ENCODE measurements around the gene NCBP2.

Gene NCBP2

GRCh38 chr3:196941729-196942225 is 551 bp downstream of the NCBP2 start:
- DNase-seq (ENCODE audit: low read depth in 2 of 2): peak; percentile 7 to 28

- DNase-seq (ENCODE audit: low read depth in 2 of 2): no peak
Observed at GRCh38 chr3:196938576-196938975, 3.8 kb downstream of the NCBP2 start.

- no peak for DNase-seq (ENCODE audit: low read depth in 2 of 2)
Observed at GRCh38 chr3:196938124-196938523, 4.2 kb downstream of the NCBP2 start.

- DNase-seq (ENCODE audit: low read depth in 2 of 2): no peak
Observed at GRCh38 chr3:196936288-196936687, 6.0 kb downstream of the NCBP2 start.

- DNase-seq (ENCODE audit: low read depth in 2 of 2): no peak
Observed at GRCh38 chr3:196932600-196932999, 9.7 kb downstream of the NCBP2 start.

GRCh38 chr3:196931828-196932587 is 10.3 kb downstream of the NCBP2 start:
- DNase-seq (ENCODE audit: low read depth in 2 of 2): no peak

- DNase-seq (ENCODE audit: low read depth in 2 of 2): no peak
Observed at GRCh38 chr3:196931157-196931556, 11.2 kb downstream of the NCBP2 start.

GRCh38 chr3:196927571-196928453 is 14.5 kb downstream of the NCBP2 start:
- no peak for DNase-seq (ENCODE audit: low read depth in 2 of 2)

GRCh38 chr3:196920733-196921132 is 21.6 kb downstream of the NCBP2 start:
- no peak for DNase-seq (ENCODE audit: low read depth in 2 of 2)

- no peak for DNase-seq (ENCODE audit: low read depth in 2 of 2)
Observed at GRCh38 chr3:196918968-196919367, 23.4 kb downstream of the NCBP2 start.

- no peak for DNase-seq (ENCODE audit: low read depth in 2 of 2)
Observed at GRCh38 chr3:196916995-196917394, 25.3 kb downstream of the NCBP2 start.

GRCh38 chr3:196916221-196916620 is 26.1 kb downstream of the NCBP2 start:
- no peak for DNase-seq (ENCODE audit: low read depth in 2 of 2)

GRCh38 chr3:196915375-196915774 is 27.0 kb downstream of the NCBP2 start:
- DNase-seq (ENCODE audit: low read depth in 2 of 2): no peak

GRCh38 chr3:196914866-196915265 is 27.5 kb downstream of the NCBP2 start:
- DNase-seq (ENCODE audit: low read depth in 2 of 2): no peak

- DNase-seq (ENCODE audit: low read depth in 2 of 2): no peak
Observed at GRCh38 chr3:196903740-196904139, 38.6 kb downstream of the NCBP2 start.

GRCh38 chr3:196902296-196902695 is 40.0 kb downstream of the NCBP2 start:
- DNase-seq (ENCODE audit: low read depth in 2 of 2): no peak

GRCh38 chr3:196901768-196902167 is 40.6 kb downstream of the NCBP2 start:
- no peak for DNase-seq (ENCODE audit: low read depth in 2 of 2)

GRCh38 chr3:196896229-196896628 is 46.1 kb downstream of the NCBP2 start:
- no peak for DNase-seq (ENCODE audit: low read depth in 2 of 2)

- no peak for DNase-seq (ENCODE audit: low read depth in 2 of 2)
Observed at GRCh38 chr3:196894557-196895295, 47.6 kb downstream of the NCBP2 start.

GRCh38 chr3:196889844-196890708 is 52.3 kb downstream of the NCBP2 start:
- DNase-seq (ENCODE audit: low read depth in 2 of 2): no peak

- no peak for DNase-seq (ENCODE audit: low read depth in 2 of 2)
Observed at GRCh38 chr3:196886144-196886543, 56.2 kb downstream of the NCBP2 start.

All from stimulated activated CD8-positive, alpha-beta memory T cell treated with anti-CD3 and anti-CD28 coated beads, Interleukin-2, amount 100 ng/mL, for 1 hour (primary cell).